ENCODE results near the gene MLANA.
"Not testable (repeated sequence)": the region's sequence is repeated elsewhere in the genome, so short reads cannot be mapped to it uniquely, and the experiment has no call there.

MLANA gene

GRCh38 chr9:5876026-5876425 is 14.7 kb upstream of the MLANA start:
- no peak overlapping the region for H3K27ac ChIP-seq
- H3K4me3 ChIP-seq, result no peak overlapping the region
- TF ChIP-seq CTCF (IDR thresholded peaks at IDR 0.05), result no peak
- no peak for DNase-seq (ENCODE audit: low spot score)

GRCh38 chr9:5876711-5877110 is 14.0 kb upstream of the MLANA start:
- Histone ChIP-seq H3K27ac (no peak overlapping the region), H3K4me3 (no peak overlapping the region)
- TF ChIP-seq CTCF (IDR thresholded peaks at IDR 0.05), result no peak
- DNase-seq (ENCODE audit: low spot score), result no peak

GRCh38 chr9:5879419-5880181 is 11.1 kb upstream of the MLANA start:
- DNase-seq (ENCODE audit: low spot score), result no peak
- H3K4me3 ChIP-seq, result no peak overlapping the region
- no peak for TF ChIP-seq CTCF (IDR thresholded peaks at IDR 0.05)
- H3K27ac ChIP-seq, result no peak overlapping the region

- H3K4me3 ChIP-seq; DNase-seq (ENCODE audit: low spot score); H3K27ac ChIP-seq: not testable (repeated sequence)
Measured at GRCh38 chr9:5882244-5883012, 8.3 kb upstream of the MLANA start.

- TF ChIP-seq CTCF (IDR thresholded peaks at IDR 0.05), result no peak
- no peak for DNase-seq (ENCODE audit: low spot score)
- Histone ChIP-seq H3K27ac (no peak overlapping the region), H3K4me3 (no peak overlapping the region)
Measured at GRCh38 chr9:5884191-5884590, 6.5 kb upstream of the MLANA start.

- Histone ChIP-seq H3K4me3 (no peak overlapping the region), H3K27ac (no peak overlapping the region)
- no peak for DNase-seq (ENCODE audit: low spot score)
- TF ChIP-seq CTCF (IDR thresholded peaks at IDR 0.05), result peak; percentile 78
Measured at GRCh38 chr9:5886114-5886939, 4.4 kb upstream of the MLANA start.

GRCh38 chr9:5892456-5893133 is 1.9 kb downstream of the MLANA start:
- Histone ChIP-seq H3K27ac (no peak overlapping the region), H3K4me3 (no peak overlapping the region)
- DNase-seq (ENCODE audit: low spot score), result no peak
- no peak for TF ChIP-seq CTCF (IDR thresholded peaks at IDR 0.05)

Data from coronary artery (tissue), 2 donors.